GM18519 (cell line): Measurements from ENCODE around the gene MMP20.
"Not testable (repeated sequence)": the region's sequence is repeated elsewhere in the genome, so short reads cannot be mapped to it uniquely, and the experiment has no call there.

Experiments used
- ATAC-seq: cut with Tn5 transposase; IDR thresholded peaks from one replicate; pipeline ENCODE4 v1.9.1; 2021; ENCODE audit warnings: mild to moderate bottlenecking, moderate library complexity; ENCODE audit not compliant: unreplicated experiment, low FRiP score

Gene MMP20

GRCh38 chr11:102625177-102625576, at the start of gene MMP20:
MMP20 (minus strand) TSS chr11:102625332; CDS start chr11:102625319, 13 bp downstream.
- ATAC-seq, result no peak

GRCh38 chr11:102669664-102670063, 44.5 kb upstream of the MMP20 start:
- ATAC-seq, result peak; percentile 64

- peak; percentile 45 for ATAC-seq
These were observed 41.3 kb upstream of the MMP20 start for GRCh38 chr11:102666331-102666957.

GRCh38 chr11:102664001-102664752, 39.0 kb upstream of the MMP20 start:
- ATAC-seq, result no peak

GRCh38 chr11:102662607-102663006, 37.5 kb upstream of the MMP20 start:
- ATAC-seq, result no peak

- ATAC-seq, result no peak
These were observed 35.9 kb upstream of the MMP20 start for GRCh38 chr11:102661040-102661439.

GRCh38 chr11:102656528-102656927, 31.4 kb upstream of the MMP20 start:
- ATAC-seq, result no peak

- no peak for ATAC-seq
These were observed 30.4 kb upstream of the MMP20 start for GRCh38 chr11:102655547-102655946.

- no peak for ATAC-seq
These were observed 29.6 kb upstream of the MMP20 start for GRCh38 chr11:102654761-102655160.

- ATAC-seq, result no peak
These were observed 28.7 kb upstream of the MMP20 start for GRCh38 chr11:102653744-102654291.

- ATAC-seq, result no peak
These were observed 22.3 kb upstream of the MMP20 start for GRCh38 chr11:102647430-102647829.

GRCh38 chr11:102643941-102644340, 18.8 kb upstream of the MMP20 start:
- ATAC-seq, result no peak

- no peak for ATAC-seq
These were observed 15.8 kb upstream of the MMP20 start for GRCh38 chr11:102640946-102641345.

- no peak for ATAC-seq
These were observed 14.5 kb upstream of the MMP20 start for GRCh38 chr11:102639656-102640055.

GRCh38 chr11:102637731-102638130, 12.6 kb upstream of the MMP20 start:
- ATAC-seq, result no peak

GRCh38 chr11:102633385-102634026, 8.4 kb upstream of the MMP20 start:
- no peak for ATAC-seq

- no peak for ATAC-seq
These were observed 6.9 kb upstream of the MMP20 start for GRCh38 chr11:102632026-102632425.

GRCh38 chr11:102630598-102631448, 5.7 kb upstream of the MMP20 start:
- ATAC-seq, result no peak

GRCh38 chr11:102629908-102630307, 4.8 kb upstream of the MMP20 start:
- not testable (repeated sequence) for ATAC-seq

- ATAC-seq, result no peak
These were observed 1.5 kb upstream of the MMP20 start for GRCh38 chr11:102626676-102627075.
